Measurements from ENCODE around the gene ZNF641. TPM values are rescaled to one million over a fixed set of nuclear protein-coding genes. Genes with fewer than 3 reads are reported as not detected.

The ZNF641 gene
- polyA plus RNA-seq, 4 donors: 4.0 to 17.8 (median 4.6) TPM

- no peak for FAIRE-seq
- no peak for DNase-seq
- H3K4me3 ChIP-seq (ENCODE audit: low read depth in 1 of 3, low read length in 3 of 3): no peak overlapping the region
- H3K27ac ChIP-seq (ENCODE audit: low read depth in 1 of 3, low read length in 2 of 3): no peak overlapping the region
- H3K4me1 ChIP-seq (ENCODE audit: control insufficient read depth in 3 of 3, insufficient read depth in 2 of 3, low read depth in 1 of 3, low read length in 2 of 3): no peaks in the 10 kb centered on the region
- H3K9me3 ChIP-seq (ENCODE audit: control insufficient read depth in 2 of 2, insufficient read depth in 1 of 2, low read depth in 1 of 2, low read length in 1 of 2): no peaks in the 10 kb centered on the region
- WGBS, 3 donors: 53 to 65% (median 59%) methylated on average over 2 of the region's 2 CpGs
- H3K36me3 ChIP-seq (ENCODE audit: control insufficient read depth in 3 of 3, insufficient read depth in 2 of 3, low read depth in 1 of 3, low read length in 3 of 3): no peaks in the 10 kb centered on the region
- no peaks in the 10 kb centered on the region for H3K27me3 ChIP-seq (ENCODE audit: control insufficient read depth in 3 of 3, insufficient read depth in 3 of 3, low read length in 3 of 3)
These were observed 58.7 kb downstream of the ZNF641 start for GRCh38 chr12:48292040-48292439.

- Histone ChIP-seq H3K36me3 (ENCODE audit: control insufficient read depth in 3 of 3, insufficient read depth in 2 of 3, low read depth in 1 of 3, low read length in 3 of 3) (no peaks in the 10 kb centered on the region), H3K27ac (ENCODE audit: low read depth in 1 of 3, low read length in 2 of 3) (no peak overlapping the region), H3K4me3 (ENCODE audit: low read depth in 1 of 3, low read length in 3 of 3) (no peak overlapping the region), H3K27me3 (ENCODE audit: control insufficient read depth in 3 of 3, insufficient read depth in 3 of 3, low read length in 3 of 3) (no peaks in the 10 kb centered on the region), H3K4me1 (ENCODE audit: control insufficient read depth in 3 of 3, insufficient read depth in 2 of 3, low read depth in 1 of 3, low read length in 2 of 3) (no peaks in the 10 kb centered on the region), H3K9me3 (ENCODE audit: control insufficient read depth in 2 of 2, insufficient read depth in 1 of 2, low read depth in 1 of 2, low read length in 1 of 2) (no peaks in the 10 kb centered on the region)
- DNase-seq (no peak), FAIRE-seq (no peak)
- 87 to 90% (median 89%) methylated on average over 2 of the region's 2 CpGs for WGBS, 3 donors
These were observed 59.2 kb downstream of the ZNF641 start for GRCh38 chr12:48291511-48291910.

DNA sequence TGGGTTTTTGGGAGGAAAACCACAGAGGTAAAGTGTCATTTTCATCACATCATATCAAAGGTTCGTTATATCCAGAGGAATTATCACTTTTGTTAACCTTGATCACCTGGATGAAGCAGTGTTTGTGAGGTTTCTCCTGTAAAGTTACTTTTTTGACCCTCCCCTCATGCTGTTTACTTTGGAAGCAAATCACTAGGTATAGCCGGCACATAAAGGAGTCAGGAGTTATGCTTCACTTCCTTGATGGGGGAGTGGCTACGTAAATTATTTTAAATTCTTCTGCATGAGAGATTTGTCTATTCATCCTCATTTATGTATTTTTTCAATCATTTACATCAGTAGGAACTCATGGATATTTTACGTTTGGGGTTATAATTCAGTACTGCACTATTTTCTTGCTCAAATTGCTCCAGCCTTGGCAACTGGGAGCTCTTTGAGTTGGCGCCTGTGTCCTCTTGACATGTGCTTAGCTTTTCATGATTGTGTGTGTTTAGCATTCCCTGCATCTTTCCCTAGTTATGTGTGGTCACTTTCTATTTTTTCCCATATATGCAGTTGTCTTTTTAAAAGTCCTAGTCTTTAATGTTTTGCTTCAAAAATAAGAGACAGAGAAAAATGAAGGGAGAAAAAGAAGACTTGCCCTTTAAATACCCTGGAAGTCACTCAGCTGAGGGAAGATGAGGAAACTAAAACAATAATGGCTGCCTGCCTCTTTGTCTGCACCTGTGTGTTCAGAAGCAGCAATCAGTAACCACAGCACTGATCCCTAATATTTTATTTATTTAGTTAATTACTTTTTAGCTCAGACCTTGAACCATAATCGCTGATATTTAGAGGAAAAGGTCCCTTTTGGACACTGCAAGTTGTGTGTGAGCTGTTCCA lies 62.1 kb downstream of the ZNF641 start:
- Histone ChIP-seq H3K4me1 (ENCODE audit: control insufficient read depth in 3 of 3, insufficient read depth in 2 of 3, low read depth in 1 of 3, low read length in 2 of 3) (no peaks in the 10 kb centered on the region), H3K36me3 (ENCODE audit: control insufficient read depth in 3 of 3, insufficient read depth in 2 of 3, low read depth in 1 of 3, low read length in 3 of 3) (no peaks in the 10 kb centered on the region), H3K9me3 (ENCODE audit: control insufficient read depth in 2 of 2, insufficient read depth in 1 of 2, low read depth in 1 of 2, low read length in 1 of 2) (no peaks in the 10 kb centered on the region), H3K27ac (ENCODE audit: low read depth in 1 of 3, low read length in 2 of 3) (no peak overlapping the region), H3K4me3 (ENCODE audit: low read depth in 1 of 3, low read length in 3 of 3) (no peak overlapping the region), H3K27me3 (ENCODE audit: control insufficient read depth in 3 of 3, insufficient read depth in 3 of 3, low read length in 3 of 3) (no peaks in the 10 kb centered on the region)
- FAIRE-seq: no peak
- no peak for DNase-seq
- 19 to 53% (median 37%) methylated on average over 6 of the region's 6 CpGs for WGBS, 3 donors

Other genes starting within 250 kb of the ZNF641 start
- 10 to 100 TPM in 1 of 4 donors, 1 to 10 TPM in 3; 2.5 to 11.7 (median 4.1) TPM for gene SENP1, start 244.8 kb downstream of the ZNF641 start, polyA plus RNA-seq
- gene PFKM, start 231.6 kb downstream of the ZNF641 start, polyA plus RNA-seq: 10 to 100 TPM; 11.3 to 34.3 (median 21.2) TPM
- gene ASB8, start 193.4 kb downstream of the ZNF641 start, polyA plus RNA-seq: 10 to 100 TPM; 17.6 to 29.6 (median 24.0) TPM
- gene CCDC184, start 167.3 kb downstream of the ZNF641 start, polyA plus RNA-seq: 1 to 10 TPM in 1 of 4 donors, under 1 TPM in 1, not detected in 2; 0.27 to 2.1 TPM
- gene OR10AD1, start 147.6 kb downstream of the ZNF641 start, polyA plus RNA-seq: under 1 TPM in 1 of 4 donors, not detected in 3; 0.49 TPM
- gene ANP32D, start 121.6 kb upstream of the ZNF641 start, polyA plus RNA-seq: not detected
- gene C12orf54, start 131.6 kb upstream of the ZNF641 start, polyA plus RNA-seq: under 1 TPM in 1 of 4 donors, not detected in 3; 0.07 TPM
- not detected for gene OR8S1, start 174.7 kb upstream of the ZNF641 start, polyA plus RNA-seq
- not detected for gene LALBA, start 219.1 kb upstream of the ZNF641 start, polyA plus RNA-seq